SU-DHL-6 (cell line): ENCODE measurements around the gene NACC2.

Source experiments
- H2AFZ ChIP-seq: fragments of 200-600 bp; sonication (generic); 2 replicates; pipeline ENCODE4 v1.6.1; 2014; ENCODE audit warnings: low read depth, mild to moderate bottlenecking, moderate library complexity, mixed read lengths, antibody characterized with exemption, low read length; ENCODE audit not compliant: severe bottlenecking
- H3F3A ChIP-seq: fragments of 200-600 bp; shearing (Covaris generic); 2 replicates; pipeline ENCODE4 v1.6.0; 2016; ENCODE audit warnings: antibody characterized with exemption, mild to moderate bottlenecking; ENCODE audit not compliant: insufficient read depth
- H3K27ac ChIP-seq: fragments of 200-600 bp; sonication (generic); 2 replicates; pipeline ENCODE4 v1.5.1; 2016; ENCODE audit warnings: low read depth, mild to moderate bottlenecking, low read length, moderate library complexity, mixed read lengths
- H3K27me3 ChIP-seq: fragments of 200-600 bp; sonication (generic), shearing (Covaris generic); 2 replicates; pipeline ENCODE4 v1.6.0; 2014; ENCODE audit warnings: mild to moderate bottlenecking, low read length
- H3K36me3 ChIP-seq: fragments of 200-600 bp; sonication (generic); 2 replicates; pipeline ENCODE4 v1.6.1; 2014; ENCODE audit warnings: mild to moderate bottlenecking, low read length, mixed read lengths
- H3K4me2 ChIP-seq: fragments of 300-600, 200-600 bp; shearing (Covaris generic), sonication (generic); 2 replicates; pipeline ENCODE4 v1.6.0; 2014; ENCODE audit warnings: low read length, low read depth, mild to moderate bottlenecking; ENCODE audit not compliant: poor library complexity, severe bottlenecking
- H3K4me3 ChIP-seq: fragments of 200-600 bp; sonication (generic); 2 replicates; pipeline ENCODE4 v1.5.1; 2014; ENCODE audit warnings: antibody characterized with exemption, low read length, mild to moderate bottlenecking, mixed read lengths; ENCODE audit not compliant: insufficient read depth, poor library complexity, severe bottlenecking
- H3K79me2 ChIP-seq: fragments of 200-600 bp; sonication (generic); 2 replicates; pipeline ENCODE4 v1.6.1; 2014; ENCODE audit warnings: mild to moderate bottlenecking, low read length, moderate library complexity; ENCODE audit not compliant: insufficient read depth
- H3K9ac ChIP-seq: fragments of 200-600 bp; sonication (generic); 2 replicates; pipeline ENCODE4 v1.7.0; 2014; ENCODE audit warnings: mild to moderate bottlenecking, low read length
- H3K9me2 ChIP-seq: fragments of 200-600 bp; sonication (generic); replicated peaks from 2 replicates; pipeline ENCODE4 v1.6.1; 2014; ENCODE audit warnings: low read length; ENCODE audit not compliant: insufficient read depth
- H3K9me3 ChIP-seq: fragments of 200-600 bp; sonication (generic); 2 replicates; pipeline ENCODE4 v1.6.1; 2014; ENCODE audit warnings: low read length, mixed read lengths; ENCODE audit not compliant: insufficient read depth
- H4K20me1 ChIP-seq: fragments of 200-600 bp; sonication (generic); 2 replicates; pipeline ENCODE4 v1.6.1; 2014; ENCODE audit warnings: low read depth, mild to moderate bottlenecking, antibody characterized with exemption, low read length, moderate library complexity, mixed read lengths
- EZH2phosphoT487 ChIP-seq: fragments of 200-600 bp; sonication (generic), shearing (Covaris generic); conservative IDR thresholded peaks from 2 replicates; pipeline ENCODE4 v1.6.1; 2018; ENCODE audit warnings: mild to moderate bottlenecking, antibody characterized with exemption, low read length, moderate library complexity, mixed read lengths
- TF ChIP-seq, protein P1 (sequence below): fragments of 200-600 bp; sonication (generic); IDR thresholded peaks from one replicate; pipeline ENCODE4 v1.5.1; 2017; ENCODE audit warnings: antibody characterized with exemption, mild to moderate bottlenecking, low read length, moderate library complexity; ENCODE audit not compliant: insufficient read depth, poor library complexity, severe bottlenecking

NACC2 gene

DNA sequence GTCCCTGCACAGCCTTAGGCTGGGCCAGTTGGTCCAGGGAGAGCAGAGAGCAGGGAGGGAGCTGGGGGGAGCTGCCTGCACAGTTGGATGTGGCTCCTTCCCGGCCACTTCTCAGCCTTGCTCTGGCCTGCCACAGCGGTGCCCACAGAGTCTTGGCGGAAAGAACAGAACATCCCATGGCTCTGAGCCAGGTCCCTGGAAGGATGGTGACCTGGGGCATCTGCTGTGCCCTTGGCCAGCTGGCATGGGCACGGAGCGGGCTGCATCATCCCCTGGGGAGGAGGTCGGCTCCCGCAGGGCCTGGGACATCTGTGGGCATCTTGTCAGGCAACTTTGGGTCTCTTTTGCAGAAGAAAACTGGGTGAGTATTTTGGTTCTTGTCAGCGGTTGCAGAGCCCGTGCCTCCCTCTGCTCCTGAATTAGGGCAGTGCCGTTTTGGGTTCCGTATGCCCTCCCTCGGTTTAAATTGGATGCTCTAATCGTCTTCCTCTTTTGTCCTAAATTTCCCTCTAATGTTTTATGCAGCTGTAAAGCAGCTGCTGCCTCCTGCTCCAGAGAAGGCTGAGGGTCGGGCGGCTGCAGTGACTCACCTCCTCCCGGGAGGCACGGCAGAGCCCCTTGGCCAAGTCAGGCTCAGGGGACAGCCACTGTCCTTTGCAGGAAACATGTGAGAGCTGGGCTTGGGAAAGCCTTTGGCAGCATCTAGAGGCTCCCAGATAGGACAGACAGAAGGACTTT is 10.5 kb upstream of the NACC2 start:
- no peaks in the 10 kb centered on the region for H3K36me3 ChIP-seq
- TF ChIP-seq, protein P1, sequence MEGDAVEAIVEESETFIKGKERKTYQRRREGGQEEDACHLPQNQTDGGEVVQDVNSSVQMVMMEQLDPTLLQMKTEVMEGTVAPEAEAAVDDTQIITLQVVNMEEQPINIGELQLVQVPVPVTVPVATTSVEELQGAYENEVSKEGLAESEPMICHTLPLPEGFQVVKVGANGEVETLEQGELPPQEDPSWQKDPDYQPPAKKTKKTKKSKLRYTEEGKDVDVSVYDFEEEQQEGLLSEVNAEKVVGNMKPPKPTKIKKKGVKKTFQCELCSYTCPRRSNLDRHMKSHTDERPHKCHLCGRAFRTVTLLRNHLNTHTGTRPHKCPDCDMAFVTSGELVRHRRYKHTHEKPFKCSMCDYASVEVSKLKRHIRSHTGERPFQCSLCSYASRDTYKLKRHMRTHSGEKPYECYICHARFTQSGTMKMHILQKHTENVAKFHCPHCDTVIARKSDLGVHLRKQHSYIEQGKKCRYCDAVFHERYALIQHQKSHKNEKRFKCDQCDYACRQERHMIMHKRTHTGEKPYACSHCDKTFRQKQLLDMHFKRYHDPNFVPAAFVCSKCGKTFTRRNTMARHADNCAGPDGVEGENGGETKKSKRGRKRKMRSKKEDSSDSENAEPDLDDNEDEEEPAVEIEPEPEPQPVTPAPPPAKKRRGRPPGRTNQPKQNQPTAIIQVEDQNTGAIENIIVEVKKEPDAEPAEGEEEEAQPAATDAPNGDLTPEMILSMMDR = no peak
- no peak for TF ChIP-seq EZH2phosphoT487
- H3K9me3 ChIP-seq = no peaks in the 10 kb centered on the region
- H4K20me1 ChIP-seq = no peaks in the 10 kb centered on the region
- no peaks in the 10 kb centered on the region for H3F3A ChIP-seq
- no peak overlapping the region for H3K4me2 ChIP-seq
- no peak overlapping the region for H2AFZ ChIP-seq
- no peak overlapping the region for H3K4me3 ChIP-seq
- no peaks in the 10 kb centered on the region for H3K27me3 ChIP-seq
- no peaks in the 10 kb centered on the region for H3K79me2 ChIP-seq
- H3K9me2 ChIP-seq = no peaks in the 10 kb centered on the region
- no peak overlapping the region for H3K27ac ChIP-seq
- no peak overlapping the region for H3K9ac ChIP-seq

- Histone ChIP-seq H3K36me3 (no peaks in the 10 kb centered on the region), H3K9me2 (no peaks in the 10 kb centered on the region), H3K79me2 (no peaks in the 10 kb centered on the region), H4K20me1 (no peaks in the 10 kb centered on the region), H2AFZ (no peak overlapping the region), H3F3A (no peaks in the 10 kb centered on the region), H3K9ac (no peak overlapping the region), H3K9me3 (no peaks in the 10 kb centered on the region), H3K4me3 (no peak overlapping the region), H3K27ac (no peak overlapping the region), H3K4me2 (no peak overlapping the region), H3K27me3 (no peaks in the 10 kb centered on the region)
- TF ChIP-seq, protein P1 = no peak
- TF ChIP-seq EZH2phosphoT487 = no peak
Observed at GRCh38 chr9:136104916-136105315, 9.8 kb upstream of the NACC2 start.

DNA sequence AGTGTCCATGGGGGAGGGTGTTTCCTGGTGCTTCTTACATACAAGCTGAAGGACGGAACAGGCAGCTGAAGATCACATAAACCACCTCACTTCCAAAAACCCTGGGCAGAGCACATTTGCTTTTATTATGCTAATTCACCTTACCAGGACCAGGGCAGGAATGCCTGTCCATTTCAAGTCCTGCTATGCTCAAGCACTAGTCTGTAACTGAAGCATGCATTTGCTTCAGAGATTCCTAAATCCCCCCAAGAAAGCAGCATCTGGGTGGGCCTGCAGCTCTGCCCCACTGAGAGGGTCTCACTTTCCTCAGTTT is 9.4 kb upstream of the NACC2 start:
- Histone ChIP-seq H3K36me3 (no peaks in the 10 kb centered on the region), H3K79me2 (no peaks in the 10 kb centered on the region), H2AFZ (no peak overlapping the region), H3K9ac (no peak overlapping the region), H3F3A (no peaks in the 10 kb centered on the region), H3K9me2 (no peaks in the 10 kb centered on the region), H3K27me3 (no peaks in the 10 kb centered on the region), H3K9me3 (no peaks in the 10 kb centered on the region), H3K4me3 (no peak overlapping the region), H4K20me1 (no peaks in the 10 kb centered on the region), H3K27ac (no peak overlapping the region), H3K4me2 (no peak overlapping the region)
- TF ChIP-seq, protein P1 = no peak
- TF ChIP-seq EZH2phosphoT487 = no peak
